ENCODE results near the gene GTF2H2.

DNA sequence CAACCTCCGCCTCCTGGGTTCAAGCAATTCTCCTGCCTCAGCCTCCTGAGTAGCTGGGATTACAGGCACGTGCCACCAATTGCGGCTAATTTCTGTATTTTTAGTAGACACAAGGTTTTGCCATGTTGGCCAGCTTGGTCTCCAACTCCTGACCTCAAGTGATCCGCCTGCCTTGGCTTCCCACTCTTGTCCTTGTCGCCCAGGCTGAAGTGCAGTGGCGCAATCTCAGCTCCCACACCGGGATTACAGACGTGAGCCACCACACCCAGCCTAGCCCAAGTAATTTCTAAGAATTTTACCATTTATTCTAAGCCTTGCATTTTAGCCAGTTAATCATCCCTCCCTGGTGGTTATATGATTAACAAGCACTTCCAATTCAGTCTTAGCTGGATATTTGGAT is 53.3 kb downstream of the GTF2H2 start:
- TF ChIP-seq EP300 (IDR thresholded peaks at IDR 0.05; ENCODE audit: borderline replicate concordance in 1 of 2, low read depth in 1 of 2, low read length in 1 of 2), result no peak
- TF ChIP-seq EZH2phosphoT487 (IDR thresholded peaks at IDR 0.05; ENCODE audit: borderline replicate concordance, low read depth), result no peak
- no peak for TF ChIP-seq RAD21 (IDR thresholded peaks at IDR 0.05; ENCODE audit: low read length)
